Activated CD4-positive, alpha-beta memory T cell treated with anti-CD3 and anti-CD28 coated beads, Interleukin-2, amount 10 ng/mL, durations not matched to agents 7 days and 5 days (primary cell): ENCODE data around the gene PDXP. TPM values are rescaled to one million over a fixed set of nuclear protein-coding genes. Genes with fewer than 3 reads are reported as not detected.
"Not testable (repeated sequence)": the region's sequence is repeated elsewhere in the genome, so short reads cannot be mapped to it uniquely, and the experiment has no call there.

Source experiments
- CTCF ChIA-PET: fragments of 350-600 bp; sonication (Branson Sonifier 250); formaldehyde crosslinking; loops from one replicate; lab custom pipeline; 2021; ENCODE audit warnings: antibody characterized with exemption, inconsistent platforms; lab: Charles Lee
- POLR2A ChIA-PET: fragments of 350-600 bp; sonication (Branson Sonifier 250); formaldehyde crosslinking; loops from one replicate; lab custom pipeline; 2021; ENCODE audit warnings: antibody characterized with exemption; lab: Charles Lee
- DNase-seq: peaks from one replicate; pipeline ENCODE4 v3.0.0-alpha.2; 2020
- H3K27ac Mint-ChIP-seq: one replicate; pipeline ENCODE4 v1.8.0; 2021; ENCODE audit warnings: mild to moderate bottlenecking, mixed read lengths
- H3K27me3 Mint-ChIP-seq: one replicate; pipeline ENCODE4 v1.8.0; 2021; ENCODE audit warnings: mixed read lengths
- H3K36me3 Mint-ChIP-seq: one replicate; pipeline ENCODE4 v1.8.0; 2021; ENCODE audit warnings: low read depth, mixed read lengths
- H3K4me1 Mint-ChIP-seq: one replicate; pipeline ENCODE4 v1.8.0; 2021; ENCODE audit warnings: mixed read lengths
- H3K4me3 Mint-ChIP-seq: one replicate; pipeline ENCODE4 v1.8.0; 2021; ENCODE audit warnings: mild to moderate bottlenecking, mixed read lengths
- H3K9me3 Mint-ChIP-seq: one replicate; pipeline ENCODE4 v1.8.0; 2021; ENCODE audit warnings: mixed read lengths
- total RNA-seq, 2 experiments: library from RNA; stranded (reverse); gene quantifications; one replicate each; pipeline ENCODE4 v1.2.3, GENCODE V29; 2021

Gene PDXP
- total RNA-seq, 2 experiments from 2014 or later = 19.1 to 21.6 TPM

DNA sequence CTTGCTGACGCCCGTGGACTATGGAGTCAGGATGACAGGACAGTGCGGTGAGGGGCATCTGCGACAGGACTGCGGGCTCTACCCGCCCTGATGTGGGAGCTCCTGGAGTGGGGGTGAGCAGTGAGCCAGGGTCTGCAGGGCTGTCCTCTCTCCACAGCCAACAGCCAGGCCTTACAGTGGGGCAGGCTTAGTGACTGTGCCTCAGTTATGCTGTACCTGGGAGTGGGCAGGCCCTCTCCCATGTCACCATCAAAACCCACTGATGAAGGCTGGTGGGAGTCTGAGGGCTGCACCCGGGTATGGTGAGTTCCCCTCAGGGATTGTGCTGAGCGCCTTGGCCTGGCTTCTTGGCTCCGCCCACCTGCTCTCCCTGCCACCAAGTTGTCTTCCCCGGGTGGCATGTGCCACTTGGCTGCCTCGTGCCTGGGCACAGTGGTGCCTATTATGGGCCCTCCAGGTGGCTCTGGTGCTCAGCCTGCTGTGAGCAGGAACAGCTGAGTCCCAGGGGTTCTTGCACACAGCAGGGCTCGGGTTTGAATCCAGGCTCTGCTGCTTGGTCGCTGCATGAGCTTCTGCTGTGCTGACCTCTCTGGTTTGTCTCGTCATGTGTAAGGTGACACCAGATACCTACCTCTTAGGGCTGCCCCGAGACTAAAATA, 34.2 kb downstream of the PDXP start:
- CTCF ChIA-PET = interaction anchor here (1.2 kb wide), 1 partner anchor 49 kb away, joined by 3 read pairs; no protein-coding TSS in a partner anchor
- H3K4me1 Mint-ChIP-seq = peaks cover 20% of the 10 kb centered on the region
- no peak overlapping the region for H3K4me3 Mint-ChIP-seq
- no peak for DNase-seq
- H3K27me3 Mint-ChIP-seq = no peaks in the 10 kb centered on the region
- H3K9me3 Mint-ChIP-seq = no peaks in the 10 kb centered on the region
- POLR2A ChIA-PET = interaction anchor here (0.6 kb wide), 1 partner anchor 51 kb away, joined by 3 read pairs; no protein-coding TSS in a partner anchor
- peaks cover 37% of the 10 kb centered on the region for H3K36me3 Mint-ChIP-seq
- H3K27ac Mint-ChIP-seq = no peak overlapping the region

DNA sequence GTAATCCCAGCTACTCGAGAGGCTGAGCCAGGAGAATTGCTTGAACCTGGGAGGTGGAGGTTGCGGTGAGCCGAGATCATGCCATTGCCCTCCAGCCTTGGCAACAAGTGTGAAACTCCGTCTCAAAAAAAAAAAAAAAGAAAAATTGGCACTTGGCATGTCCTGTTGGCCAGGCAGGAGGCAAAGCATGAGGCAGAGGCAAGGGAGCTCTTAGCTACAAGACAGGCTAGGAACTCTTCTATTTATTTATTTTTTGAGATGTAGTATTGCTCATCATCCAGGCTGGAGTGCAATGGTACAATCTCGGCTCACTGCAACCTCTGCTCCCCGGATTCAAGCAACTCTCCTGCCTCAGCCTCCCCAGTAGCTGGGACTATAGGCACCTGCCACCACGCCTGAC, 35.6 kb downstream of the PDXP start:
- H3K4me1 Mint-ChIP-seq = peaks cover 11% of the 10 kb centered on the region
- H3K9me3 Mint-ChIP-seq, H3K4me3 Mint-ChIP-seq, H3K27ac Mint-ChIP-seq, DNase-seq, H3K27me3 Mint-ChIP-seq: not testable (repeated sequence)
- ChIA-PET CTCF (interaction anchor here (1.1 kb wide), 1 partner anchor 51 kb away, joined by 8 read pairs; no protein-coding TSS in a partner anchor), POLR2A (interaction anchor here (3.8 kb wide), 1 partner anchor 8 kb away, joined by 17 read pairs; the partner anchor contains the start of gene NOL12)
- H3K36me3 Mint-ChIP-seq = peaks cover 28% of the 10 kb centered on the region

DNA sequence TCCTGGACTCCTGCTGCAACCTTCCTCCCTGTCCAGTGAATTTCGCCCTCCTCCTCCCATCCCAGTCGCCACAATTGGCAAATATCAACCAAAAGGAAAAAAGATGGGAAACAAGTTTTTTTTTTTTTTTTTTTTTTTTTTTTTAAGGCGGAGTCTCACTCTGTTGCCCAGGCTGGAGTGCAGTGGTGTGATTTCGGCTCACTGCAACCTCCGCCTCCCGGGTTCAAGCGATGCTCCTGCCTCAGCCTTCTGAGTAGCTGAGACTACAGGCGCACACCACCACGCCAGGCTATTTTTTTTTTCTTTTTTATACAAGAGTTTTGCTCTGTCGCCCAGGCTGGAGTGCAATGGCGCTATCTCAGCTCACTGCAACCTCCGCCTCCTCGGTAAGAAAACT, 37.7 kb downstream of the PDXP start:
- Mint-ChIP-seq H3K4me1 (peaks cover 11% of the 10 kb centered on the region), H3K4me3 (peak overlapping the region; percentile 50), H3K36me3 (peaks cover 16% of the 10 kb centered on the region)
- not testable (repeated sequence) for H3K27ac Mint-ChIP-seq, H3K27me3 Mint-ChIP-seq, H3K9me3 Mint-ChIP-seq, DNase-seq
- ChIA-PET POLR2A (interaction anchor here (1.2 to 3.8 kb wide), 3 partner anchors 10 to 112 kb away, joined by 3 to 17 read pairs (median 3); partner anchors contain the start of genes GCAT, LGALS1 and NOL12), CTCF (interaction anchor here (0.9 to 2.0 kb wide), 3 partner anchors 14 to 53 kb away, joined by 3 to 10 read pairs (median 5); partner anchors contain the start of gene PDXP)

- Mint-ChIP-seq H3K27me3 (no peaks in the 10 kb centered on the region), H3K4me1 (peaks cover 11% of the 10 kb centered on the region), H3K27ac (no peak within 1 kb of the TSS), H3K9me3 (no peaks in the 10 kb centered on the region), H3K36me3 (peaks cover 12% of the 10 kb centered on the region), H3K4me3 (peak within 1 kb of the TSS; percentile 50)
- POLR2A ChIA-PET = interaction anchor here (3.8 kb wide), 1 partner anchor 11 kb away, joined by 17 read pairs; the partner anchor contains the start of gene NOL12
- CTCF ChIA-PET = interaction anchor here (0.9 to 2.0 kb wide), 4 partner anchors 15 to 54 kb away, joined by 3 to 10 read pairs (median 6); partner anchors contain the start of gene PDXP
- peak; percentile 87 for DNase-seq
Observed at GRCh38 chr22:37696657-37697537, 38.4 kb downstream of the PDXP start, which contains the start of gene TRIOBP. Gene TRIOBP, plus strand, starts transcription at chr22:37697048. Its CDS starts 4,318 bp downstream, at chr22:37701366.

DNA sequence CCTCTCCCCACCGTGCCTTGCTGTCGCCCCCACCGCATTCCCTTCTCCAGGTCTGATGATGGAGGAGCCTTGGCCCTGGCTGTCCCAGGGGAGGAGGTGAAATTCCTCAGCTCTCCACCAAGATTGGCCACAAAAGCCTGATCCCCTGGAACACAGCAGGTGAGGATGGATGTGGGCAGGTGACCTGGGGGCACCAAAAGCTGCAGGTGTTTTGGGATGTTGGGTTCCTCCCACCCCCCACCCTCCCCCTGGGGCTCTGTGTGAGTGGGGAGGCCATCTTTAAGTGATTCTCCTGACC, 39.0 kb downstream of the PDXP start:
- H3K9me3 Mint-ChIP-seq = no peaks in the 10 kb centered on the region
- no peaks in the 10 kb centered on the region for H3K27me3 Mint-ChIP-seq
- ChIA-PET POLR2A (interaction anchor here (3.8 kb wide), 1 partner anchor 11 kb away, joined by 17 read pairs; the partner anchor contains the start of gene NOL12), CTCF (interaction anchor here (1.1 kb wide), 1 partner anchor 54 kb away, joined by 6 read pairs; no protein-coding TSS in a partner anchor)
- no peak for DNase-seq
- H3K36me3 Mint-ChIP-seq = peaks cover 9% of the 10 kb centered on the region
- no peak overlapping the region for H3K4me3 Mint-ChIP-seq
- H3K4me1 Mint-ChIP-seq = peaks cover 11% of the 10 kb centered on the region
- H3K27ac Mint-ChIP-seq = no peak overlapping the region

GRCh38 chr22:37701141-37701786, 42.7 kb downstream of the PDXP start:
- H3K9me3 Mint-ChIP-seq = no peaks in the 10 kb centered on the region
- no peak for DNase-seq
- no peak overlapping the region for H3K4me3 Mint-ChIP-seq
- no peaks in the 10 kb centered on the region for H3K36me3 Mint-ChIP-seq
- H3K27ac Mint-ChIP-seq = no peak overlapping the region
- peaks cover 7% of the 10 kb centered on the region for H3K4me1 Mint-ChIP-seq
- ChIA-PET CTCF (no interaction called here), POLR2A (no interaction called here)
- H3K27me3 Mint-ChIP-seq = no peaks in the 10 kb centered on the region

DNA sequence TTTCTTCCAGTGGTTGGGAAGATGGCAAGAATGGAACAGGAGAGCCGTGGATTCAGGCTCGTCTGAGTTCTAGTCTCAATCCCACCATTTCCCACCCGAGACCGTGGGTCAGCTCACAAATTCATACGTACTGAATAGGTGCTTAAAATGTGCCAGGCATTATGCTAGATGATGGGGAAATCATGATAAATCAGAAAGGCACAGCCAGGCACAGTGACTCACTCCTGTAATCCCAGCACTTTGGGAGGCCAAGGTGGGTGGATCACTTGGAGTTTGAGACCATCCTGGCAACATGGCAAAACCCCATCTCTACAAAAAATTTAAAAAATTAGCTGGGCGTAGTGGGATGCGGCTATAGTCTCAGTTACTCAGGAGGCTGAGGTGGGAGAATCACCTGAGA, 45.4 kb downstream of the PDXP start:
- no peaks in the 10 kb centered on the region for H3K9me3 Mint-ChIP-seq
- H3K4me1 Mint-ChIP-seq = no peaks in the 10 kb centered on the region
- ChIA-PET CTCF (no interaction called here), POLR2A (no interaction called here)
- no peak overlapping the region for H3K4me3 Mint-ChIP-seq
- no peaks in the 10 kb centered on the region for H3K27me3 Mint-ChIP-seq
- H3K36me3 Mint-ChIP-seq = no peaks in the 10 kb centered on the region
- no peak for DNase-seq
- no peak overlapping the region for H3K27ac Mint-ChIP-seq

DNA sequence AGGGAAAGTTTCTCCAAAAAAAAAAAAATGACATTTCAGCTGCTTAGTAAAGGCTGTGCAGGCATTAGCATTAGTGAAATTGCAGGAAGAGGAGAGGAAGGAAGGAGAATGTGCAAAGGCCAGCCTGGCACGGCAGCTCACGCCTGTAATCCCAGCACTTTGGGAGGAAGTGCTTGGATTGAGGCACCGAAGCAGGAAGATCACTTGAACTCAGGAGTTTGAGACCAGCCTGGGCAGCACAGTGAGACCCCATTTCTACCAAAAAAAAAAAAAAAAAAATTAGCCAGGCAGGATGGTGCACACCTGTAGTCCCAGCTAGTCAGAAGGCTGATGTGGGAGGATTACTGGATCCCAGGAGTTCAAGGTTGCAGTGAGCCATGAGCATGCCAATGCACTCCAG, 46.1 kb downstream of the PDXP start:
- POLR2A ChIA-PET = no interaction called here
- H3K4me1 Mint-ChIP-seq = no peaks in the 10 kb centered on the region
- H3K27me3 Mint-ChIP-seq = no peaks in the 10 kb centered on the region
- H3K36me3 Mint-ChIP-seq = no peaks in the 10 kb centered on the region
- H3K9me3 Mint-ChIP-seq = no peaks in the 10 kb centered on the region
- H3K4me3 Mint-ChIP-seq = no peak overlapping the region
- CTCF ChIA-PET = no interaction called here
- H3K27ac Mint-ChIP-seq = no peak overlapping the region
- DNase-seq = no peak

GRCh38 chr22:37705205-37705604, 46.7 kb downstream of the PDXP start:
- POLR2A ChIA-PET = no interaction called here
- no peaks in the 10 kb centered on the region for H3K36me3 Mint-ChIP-seq
- no peak for DNase-seq
- H3K4me1 Mint-ChIP-seq = no peaks in the 10 kb centered on the region
- H3K27ac Mint-ChIP-seq = no peak overlapping the region
- H3K27me3 Mint-ChIP-seq = no peaks in the 10 kb centered on the region
- H3K9me3 Mint-ChIP-seq = no peaks in the 10 kb centered on the region
- H3K4me3 Mint-ChIP-seq = no peak overlapping the region
- CTCF ChIA-PET = no interaction called here

DNA sequence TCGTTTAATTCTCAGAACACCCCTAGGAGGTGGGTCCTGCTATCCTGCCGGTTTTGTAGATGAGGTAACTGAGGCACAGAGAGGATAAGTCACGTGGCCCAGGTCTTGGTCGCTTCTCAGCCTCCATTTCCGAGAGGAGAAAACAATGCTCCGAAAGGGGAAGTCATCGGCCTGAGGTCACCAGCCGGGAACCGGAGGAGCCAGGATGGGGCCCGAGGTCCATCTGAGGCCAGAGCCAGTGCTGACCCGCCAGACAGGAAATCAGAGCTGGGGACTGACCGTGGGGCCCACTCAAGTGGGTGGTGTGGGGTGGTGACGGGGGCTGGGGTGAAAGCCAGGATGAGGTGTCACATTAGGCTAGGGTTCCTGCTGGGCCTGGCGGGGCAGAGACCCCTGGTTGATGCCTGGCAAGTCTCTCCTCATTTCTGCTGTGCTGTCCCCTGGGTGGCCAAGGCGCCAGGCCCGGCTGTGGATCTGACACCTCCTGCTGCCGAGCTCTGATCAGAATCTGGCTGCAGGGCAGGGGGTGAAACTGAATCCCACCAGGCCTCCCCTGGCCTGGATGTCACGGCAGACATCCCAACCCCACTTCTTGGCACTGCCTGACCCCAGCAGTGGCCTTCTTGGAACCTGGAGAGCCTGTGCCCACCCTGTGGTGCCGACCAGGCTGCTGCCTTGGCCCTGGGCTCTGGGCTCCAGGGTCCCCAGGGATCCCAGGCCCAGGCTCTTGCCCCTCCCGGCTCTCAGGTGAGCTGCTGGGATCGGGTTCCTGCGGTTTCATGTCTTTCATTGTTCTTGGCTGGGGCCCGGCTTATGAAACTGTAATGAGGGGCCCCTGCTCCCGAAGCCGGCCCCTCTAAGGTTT, 50.3 kb downstream of the PDXP start:
- no peak for DNase-seq
- Mint-ChIP-seq H3K9me3 (no peaks in the 10 kb centered on the region), H3K4me1 (no peaks in the 10 kb centered on the region), H3K27me3 (no peaks in the 10 kb centered on the region), H3K27ac (no peak overlapping the region), H3K36me3 (no peaks in the 10 kb centered on the region), H3K4me3 (no peak overlapping the region)
- ChIA-PET CTCF (no interaction called here), POLR2A (no interaction called here)

GRCh38 chr22:37709445-37709765, 50.9 kb downstream of the PDXP start:
- H3K27ac Mint-ChIP-seq = no peak overlapping the region
- CTCF ChIA-PET = no interaction called here
- POLR2A ChIA-PET = no interaction called here
- no peak for DNase-seq
- H3K27me3 Mint-ChIP-seq = no peaks in the 10 kb centered on the region
- no peaks in the 10 kb centered on the region for H3K4me1 Mint-ChIP-seq
- no peak overlapping the region for H3K4me3 Mint-ChIP-seq
- no peaks in the 10 kb centered on the region for H3K9me3 Mint-ChIP-seq
- H3K36me3 Mint-ChIP-seq = no peaks in the 10 kb centered on the region

DNA sequence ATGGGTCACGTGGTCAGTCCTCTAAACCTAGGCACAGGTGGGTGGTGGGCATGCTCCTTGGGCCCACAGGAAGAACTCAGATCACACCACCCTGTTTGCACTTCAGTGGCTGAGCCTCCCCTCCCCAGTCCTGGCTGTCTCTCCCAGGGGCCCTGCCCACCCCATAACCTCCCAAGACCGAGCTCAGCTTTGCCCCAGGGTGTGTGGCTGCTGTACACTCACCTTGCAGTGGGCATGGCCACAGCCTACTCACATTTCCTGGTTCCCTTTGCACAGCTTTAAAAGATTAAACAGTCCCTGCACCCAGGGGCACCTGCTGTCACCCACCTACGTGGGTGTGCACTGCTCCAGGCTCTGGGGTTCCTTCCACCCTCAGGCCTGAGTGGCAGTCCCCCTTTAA, 52.2 kb downstream of the PDXP start:
- Mint-ChIP-seq H3K27ac (no peak overlapping the region), H3K9me3 (no peaks in the 10 kb centered on the region), H3K27me3 (no peaks in the 10 kb centered on the region), H3K36me3 (no peaks in the 10 kb centered on the region), H3K4me3 (no peak overlapping the region), H3K4me1 (no peaks in the 10 kb centered on the region)
- no peak for DNase-seq
- ChIA-PET CTCF (interaction anchor here (0.5 to 2.1 kb wide), 2 partner anchors 68 to 118 kb away, joined by 4 to 6 read pairs; no protein-coding TSS in a partner anchor), POLR2A (no interaction called here)
